HG03280 (cell line): ENCODE results near the gene NAGA.

Experiments
- ATAC-seq: cut with Tn5 transposase; IDR thresholded peaks from one replicate; pipeline ENCODE4 v1.9.1; 2021; ENCODE audit warnings: mild to moderate bottlenecking, moderate library complexity; ENCODE audit not compliant: unreplicated experiment

The NAGA gene

GRCh38 chr22:42052765-42053164, 17.8 kb downstream of the NAGA start:
- ATAC-seq: no peak

GRCh38 chr22:42050641-42051180, 19.9 kb downstream of the NAGA start:
- ATAC-seq: no peak

DNA sequence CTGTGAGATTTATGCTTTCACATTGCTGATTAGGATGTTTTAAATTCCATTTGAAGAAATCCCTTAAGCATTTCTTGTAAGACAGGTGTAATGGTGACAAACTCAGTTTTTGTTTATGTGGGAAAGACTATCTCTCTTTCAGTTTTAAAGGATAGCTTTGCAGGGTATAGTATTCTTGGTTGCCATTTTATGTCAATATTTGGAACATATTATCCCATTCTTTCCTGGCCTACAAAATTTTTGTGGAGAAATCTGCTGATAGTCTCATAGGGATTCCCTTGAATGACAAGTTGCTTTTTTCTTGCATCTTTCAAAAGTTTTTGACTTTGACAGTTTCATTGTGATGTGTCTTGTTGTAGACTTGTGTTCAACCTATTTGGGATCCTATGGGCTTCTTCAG, 28.8 kb downstream of the NAGA start:
- no peak for ATAC-seq

DNA sequence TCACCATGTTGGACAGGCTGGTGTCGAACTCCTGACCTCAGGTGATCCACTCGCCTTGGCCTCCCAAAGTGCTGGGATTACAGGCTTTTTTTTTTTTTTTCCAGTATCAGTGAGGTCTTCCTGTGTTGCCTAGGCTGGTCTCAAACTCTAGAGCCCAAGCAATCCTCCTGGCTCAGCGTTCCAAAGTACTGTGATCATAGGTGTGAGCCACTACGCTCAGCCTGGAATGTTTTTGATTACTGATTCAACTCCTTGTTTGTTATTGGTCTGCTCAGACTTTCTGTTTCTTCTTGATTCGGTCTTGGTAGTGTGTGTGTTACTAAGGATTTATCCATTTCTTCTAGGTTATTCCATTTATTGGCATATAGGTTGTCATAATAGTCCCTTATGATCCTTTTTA, 31.3 kb downstream of the NAGA start:
- ATAC-seq: no peak

- ATAC-seq: no peak
Observed at GRCh38 chr22:42035256-42035655, 35.4 kb downstream of the NAGA start.

- no peak for ATAC-seq
Observed at GRCh38 chr22:42033263-42034181, 37.1 kb downstream of the NAGA start.

GRCh38 chr22:42026705-42027104, 43.9 kb downstream of the NAGA start:
- no peak for ATAC-seq

- ATAC-seq: no peak
Observed at GRCh38 chr22:42025421-42025820, 45.2 kb downstream of the NAGA start.

DNA sequence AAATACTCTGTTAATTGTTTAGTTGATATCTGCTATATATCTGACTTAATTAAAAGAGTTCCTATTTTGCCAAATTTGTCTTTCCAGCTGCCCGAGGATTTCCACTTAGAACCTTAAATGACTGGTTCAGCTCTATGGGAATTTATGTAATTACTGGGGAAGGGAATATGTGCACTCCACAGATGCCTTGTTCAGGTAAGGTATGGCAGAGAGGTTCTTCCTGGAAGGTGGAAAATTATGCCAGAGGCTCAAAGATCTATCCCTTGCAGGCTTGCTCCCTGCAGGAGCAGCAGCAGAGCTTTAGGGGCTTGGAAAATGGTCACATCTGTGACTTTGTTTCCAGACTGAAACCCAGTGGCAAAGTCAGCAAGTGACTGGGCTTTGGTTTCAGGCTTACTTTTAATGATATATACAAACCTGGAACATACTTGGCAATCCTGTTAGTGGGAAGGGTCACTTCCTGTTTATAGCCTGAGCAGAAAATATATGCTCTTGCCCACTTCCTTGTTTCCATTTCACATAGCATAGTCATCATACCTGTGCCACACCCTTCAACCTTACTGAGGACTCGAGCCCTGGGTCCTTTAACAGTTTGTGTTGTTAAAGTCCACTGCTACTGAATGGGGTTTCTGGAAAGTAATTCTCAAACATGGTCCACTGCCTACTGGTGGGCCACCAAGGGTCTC, 48.3 kb downstream of the NAGA start:
- ATAC-seq: no peak

DNA sequence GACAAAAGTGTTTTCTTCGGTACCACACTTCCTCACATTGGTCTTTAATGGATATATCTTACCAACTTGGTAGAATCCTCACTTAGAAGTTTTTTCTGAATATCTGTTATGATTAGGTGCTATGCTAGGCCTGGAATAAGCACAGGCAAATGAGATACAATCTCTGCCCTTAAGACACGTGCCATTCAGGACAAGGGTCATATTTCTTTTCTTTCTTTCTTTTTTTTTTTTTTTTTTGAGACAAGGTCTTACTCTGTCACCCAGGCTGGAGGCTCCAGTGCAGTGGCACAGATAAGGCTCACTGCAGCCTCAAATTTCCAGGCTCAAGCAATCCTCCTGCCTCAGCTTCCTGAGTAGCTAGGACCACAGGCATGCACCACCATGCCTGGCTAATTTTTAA, 49.0 kb downstream of the NAGA start:
- ATAC-seq: no peak

DNA sequence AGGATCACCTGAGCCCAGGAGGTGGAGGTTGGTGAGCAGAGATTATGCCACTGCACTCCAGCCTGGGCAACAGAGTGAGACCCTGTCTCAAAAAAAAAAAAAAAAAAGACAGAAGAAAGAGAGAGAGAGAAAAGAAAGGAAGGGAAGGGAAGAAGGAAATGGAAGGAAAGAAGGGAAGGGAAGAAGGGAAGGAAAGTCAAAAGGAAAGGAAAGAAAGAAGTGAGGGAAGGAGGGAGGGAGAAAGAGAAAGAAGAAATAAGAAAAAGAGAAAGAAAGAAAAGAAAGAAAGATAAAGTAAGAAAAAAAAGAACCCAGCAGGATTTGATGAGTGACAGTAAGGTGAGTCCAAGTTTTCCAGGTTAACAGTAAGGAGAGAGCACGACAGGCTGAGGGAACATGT, 52.4 kb downstream of the NAGA start:
- no peak for ATAC-seq

GRCh38 chr22:42016111-42016510, 54.5 kb downstream of the NAGA start:
- no peak for ATAC-seq

DNA sequence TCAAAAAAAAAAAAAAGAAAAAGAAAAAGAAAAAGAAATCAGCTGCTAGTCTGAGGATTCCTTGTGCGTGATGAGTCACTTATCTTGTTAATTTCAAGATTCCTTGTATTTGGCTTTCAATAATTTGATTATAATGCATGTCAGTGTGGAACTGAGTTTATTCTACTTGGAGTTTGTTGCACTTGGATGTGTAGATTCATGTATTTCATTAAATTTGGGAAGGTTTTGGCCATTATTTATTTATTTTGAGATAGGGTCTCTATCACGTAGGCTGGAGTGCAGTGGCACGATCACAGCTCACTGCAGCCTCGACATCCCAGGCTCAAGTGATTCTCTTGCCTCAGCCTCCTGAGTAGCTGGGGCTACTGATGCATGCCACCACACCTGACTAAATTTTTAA, 57.2 kb downstream of the NAGA start:
- no peak for ATAC-seq

- ATAC-seq: no peak
Observed at GRCh38 chr22:42010778-42011177, 59.8 kb downstream of the NAGA start.
